LNCaP clone FGC (cell line): ENCODE results near the gene CD151.

Experiments used
- DNase-seq: peaks from one replicate; pipeline ENCODE4 v3.0.0-alpha.2; 2011; ENCODE audit warnings: low read depth
- H3K4me3 ChIP-seq: 2 replicates; pipeline ENCODE4 v1.5.1; 2011; ENCODE audit warnings: mild to moderate bottlenecking, low read depth, low read length, control low read depth
- CTCF ChIP-seq: IDR thresholded peaks from 2 replicates; pipeline ENCODE4 v1.5.1; 2012; ENCODE audit warnings: mild to moderate bottlenecking; ENCODE audit not compliant: control insufficient read depth, insufficient read depth; ENCODE audit errors: extremely low read depth

The CD151 gene

GRCh38 chr11:862081-862661 lies 29.4 kb downstream of the CD151 start:
- no peak for DNase-seq
- no peak overlapping the region for H3K4me3 ChIP-seq
- no peak for TF ChIP-seq CTCF

GRCh38 chr11:862696-863022 lies 29.9 kb downstream of the CD151 start:
- H3K4me3 ChIP-seq = no peak overlapping the region

GRCh38 chr11:863023-863909 lies 30.5 kb downstream of the CD151 start:
- H3K4me3 ChIP-seq = no peak overlapping the region
- TF ChIP-seq CTCF = no peak
- DNase-seq = no peak

More at GRCh38 chr11:862696-863022, 29.9 kb downstream of the CD151 start:
- TF ChIP-seq CTCF = no peak
- no peak for DNase-seq

- no peak overlapping the region for H3K4me3 ChIP-seq
- TF ChIP-seq CTCF = no peak
- DNase-seq = no peak
Measured at GRCh38 chr11:863910-864827, 31.4 kb downstream of the CD151 start.

GRCh38 chr11:864898-865297 lies 32.1 kb downstream of the CD151 start:
- DNase-seq = no peak
- no peak for TF ChIP-seq CTCF
- H3K4me3 ChIP-seq = no peak overlapping the region

- TF ChIP-seq CTCF = no peak
- H3K4me3 ChIP-seq = no peak overlapping the region
- DNase-seq = no peak
Measured at GRCh38 chr11:865462-866430, 33.0 kb downstream of the CD151 start.
